CD4-positive, alpha-beta T cell (primary cell): ENCODE data around the gene HS2ST1. TPM values are rescaled to one million over a fixed set of nuclear protein-coding genes. Genes with fewer than 3 reads are reported as not detected.
A peak's percentile ranks its signal among the peaks of the same experiment; 100 is the strongest.

ENCODE experiments used
- ATAC-seq: fragments of 200-7000 bp; cut with Tn5 transposase; one replicate; pipeline ENCODE4 v1.10.0; 2022; ENCODE audit warnings: mild to moderate bottlenecking; ENCODE audit not compliant: poor library complexity
- CTCF ChIA-PET: fragments of 350-600 bp; sonication (Branson Sonifier 250); formaldehyde crosslinking; loops from one replicate; lab custom pipeline; 2021; ENCODE audit warnings: antibody characterized with exemption, inconsistent platforms; lab: Charles Lee
- POLR2A ChIA-PET: fragments of 350-600 bp; sonication (Branson Sonifier 250); formaldehyde crosslinking; loops from one replicate; lab custom pipeline; 2021; ENCODE audit warnings: antibody characterized with exemption, inconsistent platforms; lab: Charles Lee
- DNase-seq, 14 experiments: peaks; one replicate each; pipeline ENCODE4 v3.0.0-alpha.2; 2013 to 2020; ENCODE audit warnings: mixed read lengths in 2 of 14
- H3K27ac ChIP-seq, 2 donors: one replicate each; pipeline versions ENCODE4 v1.5.1 to v1.7.0; 2013; ENCODE audit warnings: low read length in 2 of 2, low read depth in 1 of 2, mild to moderate bottlenecking in 1 of 2
- H3K27me3 ChIP-seq, 2 experiments: 1 replicate in 1 of 2; 2 replicates in 1 of 2; pipeline versions ENCODE4 v1.6.1 to v1.7.0; 2013; ENCODE audit warnings: low read length in 2 of 2, control low read depth in 1 of 2, mild to moderate bottlenecking in 1 of 2, moderate library complexity in 1 of 2; ENCODE audit not compliant: insufficient read depth in 2 of 2, control insufficient read depth in 1 of 2
- H3K36me3 ChIP-seq: one replicate; pipeline ENCODE4 v1.6.1; 2013; ENCODE audit warnings: low read length, control low read depth; ENCODE audit not compliant: insufficient read depth
- H3K4me1 ChIP-seq: one replicate; pipeline ENCODE4 v1.6.1; 2013; ENCODE audit warnings: low read length, control low read depth; ENCODE audit not compliant: insufficient read depth
- H3K4me3 ChIP-seq: one replicate; pipeline ENCODE4 v1.5.1; 2013; ENCODE audit warnings: mild to moderate bottlenecking, low read length, moderate library complexity
- H3K9me3 ChIP-seq, 2 experiments: 1 replicate in 1 of 2; 2 replicates in 1 of 2; pipeline versions ENCODE4 v1.6.1 to v1.7.0; 2013; ENCODE audit warnings: low read length in 2 of 2, mild to moderate bottlenecking in 2 of 2, control low read depth in 1 of 2, moderate library complexity in 1 of 2; ENCODE audit not compliant: control insufficient read depth in 1 of 2, insufficient read depth in 1 of 2
- H3K27ac Mint-ChIP-seq: one replicate; pipeline ENCODE4 v1.8.0; 2020; ENCODE audit warnings: mixed read lengths
- H3K27me3 Mint-ChIP-seq: one replicate; pipeline ENCODE4 v1.8.0; 2021; ENCODE audit warnings: mixed read lengths
- H3K36me3 Mint-ChIP-seq: one replicate; pipeline ENCODE4 v1.8.0; 2021; ENCODE audit warnings: low read depth, mixed read lengths
- H3K4me1 Mint-ChIP-seq: one replicate; pipeline ENCODE4 v1.8.0; 2021; ENCODE audit warnings: low read depth, mixed read lengths
- H3K4me3 Mint-ChIP-seq: one replicate; pipeline ENCODE4 v1.8.0; 2020; ENCODE audit warnings: mild to moderate bottlenecking, mixed read lengths
- H3K9me3 Mint-ChIP-seq: one replicate; pipeline ENCODE4 v1.8.0; 2020; ENCODE audit warnings: mixed read lengths
- intact Hi-C, 2 experiments: fragments of 100-400 bp; cut with DNase I in 1 of 2; cut with micrococcal nuclease in 1 of 2; formaldehyde crosslinking; loops; one replicate each; pipeline versions ENCODE4 v1.15.1 to v1.9.0; 2023 to 2025; cut with DNase I, micrococcal nuclease
- total RNA-seq, 174 experiments: library from RNA in 2 of 174; stranded (reverse) in 2 of 174; gene quantifications; one replicate each; pipeline ENCODE4 v1.2.3 and lab custom pipeline; 2021 to 2026
- TF ChIP-seq, protein P1 (sequence below): fragments of 200-600 bp; IDR thresholded peaks from one replicate; pipeline ENCODE4 v1.8.0; 2022; ENCODE audit warnings: antibody characterized with exemption, mild to moderate bottlenecking

HS2ST1 gene
- total RNA-seq, 2 experiments from 2014 or later = 6.7 to 6.9 TPM

DNA sequence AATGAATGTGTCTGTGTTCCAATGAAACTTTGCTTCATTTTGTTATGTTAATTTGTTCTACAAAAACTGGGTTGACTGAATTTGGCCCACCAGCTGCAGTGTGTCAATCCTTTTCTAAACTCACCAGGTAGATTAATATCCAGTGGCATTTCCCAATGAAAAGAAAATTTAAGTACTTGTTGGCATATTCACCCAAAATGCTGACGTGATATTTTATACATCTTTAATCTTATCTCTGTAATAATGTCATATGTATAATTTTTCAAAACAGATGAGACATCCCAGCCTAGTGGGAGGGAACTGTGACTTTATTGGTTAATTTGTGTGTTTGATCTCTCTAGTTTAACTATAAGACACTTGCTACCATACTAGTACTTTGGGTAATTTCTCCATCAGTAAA, 8.6 kb upstream of the HS2ST1 start:
- no peaks in the 10 kb centered on the region for H3K27me3 ChIP-seq
- H3K4me1 Mint-ChIP-seq = peaks cover 47% of the 10 kb centered on the region
- ChIA-PET CTCF (no interaction called here), POLR2A (no interaction called here)
- peaks cover 55% of the 10 kb centered on the region for H3K36me3 Mint-ChIP-seq
- no peaks in the 10 kb centered on the region for H3K9me3 ChIP-seq
- no peak for DNase-seq
- no peaks in the 10 kb centered on the region for H3K9me3 Mint-ChIP-seq
- TF ChIP-seq, protein P1, sequence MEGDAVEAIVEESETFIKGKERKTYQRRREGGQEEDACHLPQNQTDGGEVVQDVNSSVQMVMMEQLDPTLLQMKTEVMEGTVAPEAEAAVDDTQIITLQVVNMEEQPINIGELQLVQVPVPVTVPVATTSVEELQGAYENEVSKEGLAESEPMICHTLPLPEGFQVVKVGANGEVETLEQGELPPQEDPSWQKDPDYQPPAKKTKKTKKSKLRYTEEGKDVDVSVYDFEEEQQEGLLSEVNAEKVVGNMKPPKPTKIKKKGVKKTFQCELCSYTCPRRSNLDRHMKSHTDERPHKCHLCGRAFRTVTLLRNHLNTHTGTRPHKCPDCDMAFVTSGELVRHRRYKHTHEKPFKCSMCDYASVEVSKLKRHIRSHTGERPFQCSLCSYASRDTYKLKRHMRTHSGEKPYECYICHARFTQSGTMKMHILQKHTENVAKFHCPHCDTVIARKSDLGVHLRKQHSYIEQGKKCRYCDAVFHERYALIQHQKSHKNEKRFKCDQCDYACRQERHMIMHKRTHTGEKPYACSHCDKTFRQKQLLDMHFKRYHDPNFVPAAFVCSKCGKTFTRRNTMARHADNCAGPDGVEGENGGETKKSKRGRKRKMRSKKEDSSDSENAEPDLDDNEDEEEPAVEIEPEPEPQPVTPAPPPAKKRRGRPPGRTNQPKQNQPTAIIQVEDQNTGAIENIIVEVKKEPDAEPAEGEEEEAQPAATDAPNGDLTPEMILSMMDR = no peak
- H3K4me3 Mint-ChIP-seq = no peak overlapping the region
- no peaks in the 10 kb centered on the region for H3K27me3 Mint-ChIP-seq
- H3K27ac Mint-ChIP-seq = no peak overlapping the region
- intact Hi-C loops = no loop called here
- H3K36me3 ChIP-seq = peaks cover 42% of the 10 kb centered on the region
- no peak for ATAC-seq
- H3K4me1 ChIP-seq = peaks cover 12% of the 10 kb centered on the region
- no peak overlapping the region for H3K4me3 ChIP-seq
- no peak overlapping the region for H3K27ac ChIP-seq

DNA sequence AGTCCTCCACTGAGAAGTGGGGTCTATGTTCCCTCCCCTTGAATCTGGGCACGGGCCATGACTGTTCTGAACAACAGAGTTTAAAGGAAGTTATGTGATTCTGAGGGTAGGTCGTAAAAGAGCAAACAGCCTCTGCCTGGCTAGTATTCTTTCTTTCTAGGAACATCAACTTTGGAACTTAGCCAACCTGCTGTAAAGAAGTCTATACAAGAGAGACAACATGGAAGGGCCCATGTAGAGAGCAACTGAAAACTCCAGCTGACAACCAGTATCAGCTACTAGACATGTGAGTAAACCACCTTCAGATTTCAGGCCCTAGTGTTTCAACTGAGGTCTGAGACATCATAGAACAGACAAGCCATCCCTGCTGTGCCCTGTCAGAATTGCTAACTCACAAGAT, 8.0 kb upstream of the HS2ST1 start:
- Mint-ChIP-seq H3K4me1 (peaks cover 49% of the 10 kb centered on the region), H3K4me3 (no peak overlapping the region), H3K27me3 (no peaks in the 10 kb centered on the region), H3K27ac (no peak overlapping the region), H3K36me3 (peaks cover 55% of the 10 kb centered on the region), H3K9me3 (no peaks in the 10 kb centered on the region)
- ChIA-PET POLR2A (no interaction called here), CTCF (no interaction called here)
- peaks cover 36% of the 10 kb centered on the region for H3K36me3 ChIP-seq
- TF ChIP-seq, protein P1 = no peak
- no peak for ATAC-seq
- H3K4me3 ChIP-seq = no peak overlapping the region
- H3K27me3 ChIP-seq = no peaks in the 10 kb centered on the region
- H3K9me3 ChIP-seq = no peaks in the 10 kb centered on the region
- no peak overlapping the region for H3K27ac ChIP-seq
- peaks cover 12% of the 10 kb centered on the region for H3K4me1 ChIP-seq
- intact Hi-C loops = no loop called here
- no peak for DNase-seq

DNA sequence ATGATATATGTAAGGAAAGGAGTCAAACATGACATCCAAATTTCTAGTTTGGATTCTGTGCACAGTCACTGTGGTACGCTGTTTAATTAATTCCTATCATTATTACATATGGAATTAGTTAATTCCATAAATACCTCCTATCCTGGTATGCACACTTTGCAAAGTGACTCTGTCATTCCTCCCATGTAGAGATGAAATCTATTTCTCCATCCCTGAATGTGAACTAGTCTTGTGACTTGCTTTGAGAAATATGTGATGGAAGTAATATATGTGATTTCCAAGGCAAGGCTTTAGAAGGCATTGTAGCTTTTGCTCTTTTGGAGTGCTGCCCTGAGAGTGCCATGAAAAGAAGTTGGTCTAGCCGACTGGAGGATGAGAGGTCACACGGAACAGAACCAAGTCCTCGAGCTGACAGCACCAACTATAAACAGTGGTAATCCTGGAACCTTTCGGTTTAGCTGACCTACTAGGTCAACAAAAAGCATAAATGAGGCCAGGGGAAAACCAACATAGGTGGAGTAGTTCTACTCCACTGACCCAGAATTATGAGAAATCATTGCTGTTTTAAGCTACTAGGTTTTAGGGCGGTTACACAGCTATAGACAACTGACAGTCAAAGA, 2.0 kb upstream of the HS2ST1 start:
- H3K4me3 Mint-ChIP-seq = no peak overlapping the region
- Histone ChIP-seq H3K4me3 (peak overlapping the region; percentile 64), H3K9me3 (no peaks in the 10 kb centered on the region), H3K4me1 (peaks cover 25% of the 10 kb centered on the region), H3K36me3 (peaks cover 10% of the 10 kb centered on the region), H3K27ac (no peak overlapping the region), H3K27me3 (no peaks in the 10 kb centered on the region)
- no peaks in the 10 kb centered on the region for H3K27me3 Mint-ChIP-seq
- peaks cover 45% of the 10 kb centered on the region for H3K36me3 Mint-ChIP-seq
- TF ChIP-seq, protein P1 = no peak
- no peak overlapping the region for H3K27ac Mint-ChIP-seq
- POLR2A ChIA-PET = interaction anchor here (2.4 to 5.7 kb wide), 2 partner anchors 9 to 208 kb away, joined by 19 to 103 read pairs; partner anchors contain the start of gene SH3GLB1
- ATAC-seq (no peak), DNase-seq (no peak)
- intact Hi-C loops = loop anchor here (5.0 to 10.0 kb wide), 4 partner anchors 208 to 525 kb away; partner anchors contain the start of genes SH3GLB1 (in 2 of the 2) and ODF2L (in 1 of the 2)
- no peaks in the 10 kb centered on the region for H3K9me3 Mint-ChIP-seq
- peaks cover 62% of the 10 kb centered on the region for H3K4me1 Mint-ChIP-seq
- CTCF ChIA-PET = interaction anchor here (1.3 to 2.7 kb wide), 2 partner anchors 78 to 208 kb away, joined by 3 to 17 read pairs; partner anchors contain the start of gene SH3GLB1
